HG03378 (cell line): ENCODE measurements around the gene TMEM26.

Experiments
- ATAC-seq: cut with Tn5 transposase; IDR thresholded peaks from one replicate; pipeline ENCODE4 v1.9.1; 2021; ENCODE audit warnings: mild to moderate bottlenecking, moderate library complexity; ENCODE audit not compliant: unreplicated experiment

TMEM26 gene

DNA sequence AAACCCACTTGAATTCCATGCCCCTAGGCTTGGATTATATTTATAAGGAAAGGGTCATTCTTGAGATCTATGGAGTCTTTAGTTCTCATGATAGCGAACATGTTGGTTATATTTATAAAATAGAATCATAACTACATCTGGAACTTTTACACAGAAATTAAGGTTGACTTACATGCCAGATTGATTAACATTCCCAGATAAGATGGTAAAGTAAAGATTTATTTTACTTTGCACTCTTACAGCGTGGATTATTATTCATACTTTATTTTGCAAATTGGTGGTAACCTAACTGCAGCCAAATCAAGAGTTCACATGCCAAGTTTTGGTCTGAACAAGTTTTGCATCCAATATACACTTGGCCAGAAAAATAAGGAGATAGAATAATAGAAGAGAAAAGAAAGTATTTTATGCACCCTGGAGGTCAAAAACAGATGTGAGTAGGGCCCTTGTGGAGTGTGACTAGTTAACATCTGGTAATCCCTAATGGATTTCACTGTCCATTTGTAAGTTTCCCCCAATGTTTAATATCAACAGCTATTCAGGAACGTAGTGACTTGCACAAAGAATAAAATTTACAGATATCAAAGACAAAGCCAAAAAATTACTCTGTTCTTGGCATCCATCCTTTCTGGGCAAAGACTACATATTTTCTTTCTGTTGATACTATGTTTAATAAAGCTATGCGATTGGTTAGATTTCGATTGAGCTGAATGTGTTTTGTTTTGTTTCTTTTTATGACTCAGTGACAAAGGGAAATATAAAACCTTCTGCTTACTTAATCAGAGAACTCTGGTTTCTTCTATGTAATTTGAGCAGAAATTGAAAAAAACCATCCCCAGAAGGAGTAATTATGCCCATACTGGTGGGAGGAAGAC, 10.1 kb upstream of the TMEM26 start:
- ATAC-seq: no peak

DNA sequence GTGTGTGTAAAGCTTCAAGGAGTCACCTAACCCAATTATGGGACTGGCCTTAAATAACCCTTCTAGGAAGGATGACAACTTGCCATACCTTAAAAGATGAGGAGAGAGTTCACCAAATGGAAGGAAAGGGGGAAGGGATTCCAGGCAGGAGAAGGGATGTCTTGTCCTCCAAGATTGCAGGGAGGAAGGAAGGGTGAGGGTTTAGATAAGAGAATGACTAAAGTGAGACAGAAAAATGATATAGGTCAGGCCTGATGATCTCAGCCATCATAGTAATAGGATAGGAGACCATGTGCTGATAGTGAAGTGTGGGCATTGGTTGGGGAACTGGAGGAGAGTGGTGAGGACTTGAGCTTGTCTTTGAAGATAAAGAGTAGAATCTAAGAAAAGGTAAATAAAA, 7.7 kb upstream of the TMEM26 start:
- ATAC-seq: no peak

DNA sequence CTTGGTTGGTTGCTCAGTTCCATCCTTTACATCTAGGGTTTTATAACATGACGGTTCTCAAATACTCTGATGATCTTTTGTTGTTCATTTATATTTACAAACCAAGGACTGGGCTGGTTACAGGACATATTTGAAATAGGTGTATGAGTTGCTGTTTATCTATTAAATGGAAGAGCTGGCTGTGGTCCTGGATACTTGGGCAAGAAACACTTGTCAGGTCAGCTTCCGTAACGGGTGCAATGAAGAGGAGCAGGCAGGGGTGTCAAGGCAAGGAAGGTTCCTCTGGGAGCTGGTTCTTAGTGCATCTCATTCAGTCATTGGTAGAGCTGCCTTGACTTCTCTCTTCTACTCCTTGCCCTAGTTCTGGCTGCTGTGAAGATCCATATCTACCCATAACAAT, 4.8 kb upstream of the TMEM26 start:
- ATAC-seq: no peak

DNA sequence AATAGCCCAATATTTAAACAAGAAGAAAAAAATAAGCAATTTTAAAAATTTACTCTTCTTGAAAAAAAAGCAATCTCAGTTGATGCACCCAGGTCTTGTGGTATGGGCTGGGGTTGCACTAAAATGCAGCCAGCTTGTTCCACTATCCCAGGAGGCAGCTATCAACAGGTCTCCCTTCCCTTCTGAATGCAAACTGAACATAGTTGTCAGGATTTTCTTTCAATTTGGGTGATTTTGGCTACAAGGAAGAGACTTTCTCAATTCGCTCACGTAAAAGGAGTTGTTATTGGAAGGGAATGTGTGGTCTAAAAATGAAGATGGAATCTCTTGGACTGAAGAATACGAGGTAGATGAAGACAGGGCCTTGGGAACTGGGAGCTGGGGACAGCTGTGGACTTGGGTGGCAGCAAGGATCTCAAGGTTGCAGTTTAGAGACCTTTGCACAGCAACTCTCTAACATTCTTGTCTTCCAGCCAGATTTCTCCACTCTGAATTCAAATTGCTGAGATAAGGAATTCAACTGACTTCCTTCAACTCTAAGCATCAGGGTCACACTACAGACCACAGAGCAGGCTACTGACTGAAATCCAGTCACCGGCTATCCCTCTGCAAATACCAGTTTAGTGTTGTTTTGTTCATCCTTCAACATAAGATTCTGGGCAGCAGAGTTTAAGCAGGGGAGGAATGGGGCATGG, 3.1 kb upstream of the TMEM26 start:
- ATAC-seq: no peak

DNA sequence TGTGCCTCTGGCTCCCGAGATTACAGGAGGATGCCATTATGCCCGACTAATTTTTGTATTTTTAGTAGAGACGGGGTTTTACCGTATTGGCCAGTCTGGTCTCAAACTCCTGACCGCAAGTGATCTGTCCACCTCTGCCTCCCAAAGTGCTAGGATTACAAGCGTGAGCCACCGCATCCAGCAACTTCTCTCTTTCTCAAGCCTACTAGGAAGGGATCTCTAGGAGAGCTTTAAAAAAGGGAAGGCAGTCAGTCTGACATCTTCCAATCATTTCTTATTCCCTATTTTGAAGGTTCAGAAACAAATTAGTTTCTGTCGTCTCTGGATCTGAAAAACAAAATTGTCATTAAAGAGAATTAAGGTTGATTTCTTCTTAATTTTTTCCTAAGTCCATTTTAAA, 2.5 kb upstream of the TMEM26 start:
- no peak for ATAC-seq

DNA sequence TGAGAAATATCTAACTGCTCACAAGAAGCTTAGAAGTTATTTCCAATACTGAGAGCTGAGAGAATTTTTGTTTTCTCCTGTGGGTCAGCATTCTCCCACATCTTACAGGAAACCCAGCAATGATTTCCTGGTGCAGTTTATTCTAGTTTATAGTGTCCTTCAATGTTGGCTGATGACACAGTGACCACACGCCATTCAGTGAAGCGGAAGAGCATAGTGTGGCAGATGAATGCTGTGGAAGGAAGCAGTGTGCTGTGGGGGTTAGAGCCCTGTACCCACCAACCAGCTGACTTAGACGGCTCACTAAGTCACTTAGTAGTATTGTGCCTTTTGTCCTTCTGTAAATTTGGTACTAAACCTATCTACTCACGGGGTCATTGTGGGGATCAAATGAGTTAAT, 1.4 kb upstream of the TMEM26 start:
- no peak for ATAC-seq

DNA sequence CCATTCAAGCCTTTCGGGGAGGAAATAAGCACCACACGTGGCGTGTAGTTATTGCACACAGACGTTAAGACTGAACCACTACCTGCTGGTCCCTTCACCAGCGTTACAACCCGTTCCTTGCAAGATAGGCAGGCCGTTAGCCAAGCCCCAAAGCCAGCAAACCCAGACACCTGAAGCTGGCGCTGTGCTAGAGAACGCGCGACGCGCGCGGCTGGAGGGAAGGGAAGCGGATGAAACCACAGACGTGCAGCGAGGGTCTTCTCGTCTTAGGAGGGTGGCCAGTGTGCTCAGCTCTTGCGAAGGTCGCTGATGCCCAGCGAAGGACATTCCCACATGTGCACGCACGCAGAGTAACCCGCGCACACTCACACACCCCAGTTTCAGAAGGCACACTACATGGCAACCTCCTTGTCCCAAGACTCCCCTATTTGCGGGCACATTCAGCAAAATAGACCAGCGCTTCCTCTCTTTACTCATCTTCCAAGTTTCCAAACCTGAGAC, 980 bp downstream of the TMEM26 start:
- ATAC-seq: no peak

DNA sequence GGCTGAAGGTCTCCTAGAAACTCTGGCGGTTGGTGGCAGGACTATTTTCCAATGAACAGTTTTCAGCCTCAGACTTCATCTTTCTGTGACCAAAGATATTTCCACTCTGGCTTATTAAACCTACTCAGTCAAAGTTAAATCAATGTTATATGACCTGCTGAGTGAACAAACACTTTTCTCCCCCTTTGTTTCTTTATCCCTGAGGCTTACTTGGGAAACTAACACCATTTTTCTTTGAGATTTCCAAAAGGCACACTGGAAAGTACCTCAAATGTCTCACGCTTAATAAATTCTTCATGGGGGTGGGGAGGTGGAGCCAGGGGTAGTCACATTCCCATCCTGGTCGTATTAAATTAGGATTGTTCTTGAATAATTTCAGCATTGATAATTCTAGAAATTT, 1.8 kb downstream of the TMEM26 start:
- no peak for ATAC-seq

DNA sequence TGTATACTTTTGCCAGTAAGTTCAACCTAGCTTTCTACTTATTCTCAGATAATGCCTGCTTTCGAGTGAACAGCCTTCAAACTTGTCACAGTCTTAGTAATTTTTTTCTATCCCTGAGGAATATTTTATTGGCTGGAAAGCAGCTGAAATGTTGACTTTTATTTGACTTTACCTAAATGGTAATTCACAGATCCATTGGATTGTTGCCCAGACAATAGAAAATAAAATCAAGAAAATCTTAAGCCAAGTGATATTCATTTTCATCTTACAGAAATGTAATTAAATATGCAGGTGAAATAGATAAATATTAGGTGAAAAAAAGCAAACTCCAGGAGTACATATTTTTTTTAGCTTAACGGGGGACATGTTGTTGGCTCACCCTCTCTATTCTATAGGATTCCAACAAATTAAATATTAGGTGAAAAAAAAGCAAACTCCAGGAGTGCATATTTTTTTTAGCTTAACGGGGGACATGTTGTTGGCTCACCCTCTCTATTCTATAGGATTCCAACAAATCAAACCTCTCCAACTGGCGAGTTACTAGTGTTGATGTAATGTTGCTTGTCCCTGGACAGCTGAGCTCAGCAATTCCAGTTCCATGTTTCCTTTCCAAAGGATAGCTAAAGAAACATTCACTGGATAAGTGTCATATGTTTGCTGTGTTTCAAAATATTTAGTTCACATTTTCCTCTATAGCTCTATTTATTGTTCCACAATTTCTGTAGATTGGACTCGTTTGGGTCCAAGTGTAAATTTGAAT, 4.2 kb downstream of the TMEM26 start:
- no peak for ATAC-seq

DNA sequence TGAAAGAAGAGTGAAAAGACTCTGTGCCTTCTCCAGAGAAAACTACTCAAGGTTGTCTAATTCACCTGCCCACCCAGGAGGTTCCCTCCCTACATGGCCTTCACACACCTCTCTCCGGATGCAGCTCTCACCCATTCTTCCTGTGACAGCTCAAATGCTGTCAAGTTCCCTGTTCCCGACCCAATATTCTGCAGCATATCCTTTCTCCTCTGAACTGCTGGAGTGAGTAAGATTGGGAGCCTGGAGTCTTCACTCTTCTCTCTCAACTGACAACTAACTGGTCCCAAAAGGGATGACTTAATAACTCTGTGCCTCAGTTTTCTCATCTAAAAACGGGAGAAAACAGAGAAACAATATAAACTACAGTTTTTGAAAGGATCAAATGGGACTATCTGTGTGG, 5.1 kb downstream of the TMEM26 start:
- ATAC-seq: no peak

DNA sequence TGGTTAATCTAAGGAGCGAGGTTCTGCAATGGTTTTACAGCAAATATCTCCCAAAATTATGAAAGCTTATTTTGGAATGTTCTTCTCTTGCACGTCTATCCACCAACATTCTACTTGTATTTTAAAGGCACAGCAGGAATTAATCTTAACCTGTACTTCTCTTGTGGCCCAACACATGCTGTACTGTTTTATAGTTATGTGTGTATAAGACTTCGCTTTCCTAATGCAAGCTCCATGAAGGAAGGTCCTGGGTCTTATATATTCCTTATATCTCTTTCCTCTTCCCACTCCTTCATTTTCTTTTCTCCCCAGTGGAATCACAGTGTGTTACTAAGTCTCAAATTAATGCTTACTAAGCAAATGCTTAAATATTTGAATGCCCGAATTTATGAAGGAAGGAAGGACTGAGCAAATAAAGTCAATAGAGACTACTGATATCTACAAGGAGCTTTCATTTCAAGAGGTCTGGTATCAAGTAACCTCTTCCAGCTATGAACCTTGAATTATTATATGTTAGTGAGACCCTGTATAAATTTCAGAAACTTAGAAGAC, 14.0 kb downstream of the TMEM26 start:
- ATAC-seq: no peak

DNA sequence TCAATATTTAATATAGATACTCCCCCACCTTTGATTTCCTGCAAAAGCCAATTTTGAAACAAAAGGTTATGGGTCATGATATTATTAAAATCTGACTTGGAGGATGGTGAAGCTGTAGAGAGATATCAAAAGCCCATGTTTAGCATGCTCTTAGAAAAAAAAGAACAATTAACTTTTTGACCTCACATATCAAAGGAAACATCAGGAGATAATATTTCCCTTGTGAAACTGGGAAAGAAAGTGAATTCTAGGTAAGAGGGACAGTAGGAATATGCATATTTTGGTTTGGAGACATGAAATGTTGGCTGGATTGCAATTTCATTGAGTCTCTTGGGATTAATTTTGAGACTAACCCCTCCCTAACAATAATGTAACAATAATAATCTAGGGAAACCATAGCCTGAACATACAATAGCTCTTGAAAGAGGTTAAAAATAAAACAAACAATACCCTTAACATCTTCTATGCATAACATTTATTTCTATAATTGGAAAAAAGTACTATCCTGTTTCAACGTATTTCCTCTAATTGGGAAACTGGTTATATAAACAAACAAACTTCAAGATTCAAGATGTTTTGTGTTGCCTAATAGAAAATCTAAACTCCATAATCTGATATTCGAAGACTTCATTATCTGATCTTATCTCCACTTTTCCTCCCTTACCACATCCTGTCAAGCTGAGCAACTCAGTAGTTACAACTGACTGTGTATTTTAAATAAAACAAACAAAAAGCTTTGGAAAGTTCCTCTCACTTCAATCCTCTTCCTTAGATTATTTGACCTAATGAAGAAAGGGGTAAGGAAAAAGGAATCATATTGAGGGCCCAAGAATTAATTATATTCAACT, 14.8 kb downstream of the TMEM26 start:
- ATAC-seq: no peak

DNA sequence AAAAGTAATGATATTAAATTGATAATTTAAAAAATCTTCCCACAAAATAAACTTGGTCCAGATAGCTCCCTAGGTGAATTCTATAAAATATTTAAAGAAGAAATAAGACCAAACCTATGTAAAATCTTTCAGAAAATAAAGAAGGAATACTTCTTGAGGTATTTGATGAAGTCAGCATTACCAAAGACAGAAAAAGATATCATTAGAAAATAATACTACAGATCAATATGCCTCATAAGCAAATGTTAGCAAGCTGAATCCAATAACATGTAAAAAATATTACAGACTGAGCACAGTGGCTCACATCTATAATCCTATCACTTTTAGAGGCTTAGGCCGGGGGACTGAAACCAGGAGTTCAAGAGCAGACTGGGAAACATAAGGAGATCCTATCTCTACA, 30.0 kb downstream of the TMEM26 start:
- ATAC-seq: no peak

DNA sequence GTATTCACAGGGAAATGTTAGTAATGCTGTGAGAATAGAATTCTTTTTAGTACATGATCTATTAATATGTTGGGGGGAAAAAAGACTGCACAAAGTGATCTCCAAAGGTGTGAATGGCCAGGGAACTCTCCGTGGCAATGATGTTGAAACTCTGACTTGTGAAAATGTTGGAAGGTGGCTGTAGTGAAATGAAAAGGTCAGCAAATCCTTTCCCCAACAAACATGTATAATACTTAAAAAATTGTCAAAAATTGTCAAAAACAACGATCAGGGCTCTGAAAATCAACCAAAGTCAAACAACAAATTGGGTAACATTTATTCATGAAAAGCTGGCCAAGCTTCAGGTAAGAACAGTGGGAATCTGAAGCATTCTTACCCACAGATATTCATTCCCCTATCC, 35.5 kb downstream of the TMEM26 start:
- ATAC-seq: no peak

DNA sequence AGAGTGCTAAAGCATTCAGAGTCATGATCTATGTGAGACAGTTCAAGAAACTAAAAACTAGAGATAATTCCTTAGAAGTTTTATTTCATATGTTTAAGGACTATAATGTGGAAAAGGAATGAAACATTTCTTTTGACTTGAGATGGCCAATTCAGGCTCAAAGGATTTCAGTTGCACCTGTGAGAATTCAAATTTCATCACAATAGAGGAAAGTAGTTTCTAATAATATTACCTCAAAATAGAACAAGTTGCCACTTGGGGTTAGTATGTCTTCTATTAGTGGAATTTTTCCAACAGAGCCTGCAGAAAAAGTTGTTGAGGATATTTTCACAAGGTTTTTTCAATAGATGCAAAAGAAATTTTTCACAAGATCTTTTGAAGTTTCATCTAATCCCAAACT, 37.4 kb downstream of the TMEM26 start:
- no peak for ATAC-seq

DNA sequence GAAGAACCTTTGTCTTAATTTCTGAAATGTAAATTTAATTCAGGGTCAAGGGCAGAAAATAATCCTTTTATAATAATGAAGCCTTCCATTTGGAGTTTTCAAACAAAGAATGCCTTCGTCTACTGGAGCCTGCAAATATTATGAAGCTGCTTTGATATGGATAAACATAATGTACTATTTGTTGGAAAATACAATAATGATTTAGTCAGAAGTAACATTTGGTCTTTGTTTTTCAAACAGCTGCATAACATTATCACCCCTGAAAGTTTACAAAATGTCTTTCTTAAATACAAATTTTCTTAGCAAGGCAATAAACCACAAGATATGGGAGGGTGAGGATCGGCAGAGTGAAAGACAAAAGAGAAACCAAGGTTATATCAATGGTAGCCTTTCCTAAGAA, 41.5 kb downstream of the TMEM26 start:
- ATAC-seq: no peak

DNA sequence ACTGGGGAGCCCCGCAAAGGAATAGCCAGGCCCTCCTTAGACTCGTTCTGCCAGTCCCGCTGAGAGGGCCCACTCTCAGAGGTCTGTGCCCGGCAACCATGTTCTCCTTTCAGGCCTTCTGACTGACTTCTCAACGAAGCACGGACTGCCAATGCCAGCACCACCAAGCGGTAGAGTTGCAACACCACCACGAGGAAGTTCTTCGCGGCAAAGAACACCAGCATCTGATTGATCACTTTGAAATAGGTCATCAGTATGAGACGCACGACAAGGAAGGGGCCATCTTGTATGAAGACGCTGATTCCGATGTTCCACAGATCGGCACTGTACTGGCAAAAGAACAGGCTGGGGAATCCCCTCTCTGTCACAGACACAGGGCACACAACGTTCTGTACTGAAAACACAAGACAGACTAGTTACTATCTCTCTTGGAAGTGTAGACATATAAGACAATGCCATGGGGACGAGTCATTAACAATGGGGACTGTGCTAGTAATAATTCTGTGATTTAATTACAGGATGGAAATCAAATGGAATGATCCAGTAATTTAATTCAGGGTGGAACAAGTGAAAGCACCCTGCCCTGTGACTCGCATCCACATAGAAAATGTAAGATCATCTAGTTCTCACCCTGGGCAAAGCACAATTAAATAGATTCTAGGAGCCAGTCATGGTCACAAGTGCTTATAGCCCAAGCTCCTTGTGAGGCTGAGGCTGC, 42.7 kb downstream of the TMEM26 start:
- ATAC-seq: no peak

DNA sequence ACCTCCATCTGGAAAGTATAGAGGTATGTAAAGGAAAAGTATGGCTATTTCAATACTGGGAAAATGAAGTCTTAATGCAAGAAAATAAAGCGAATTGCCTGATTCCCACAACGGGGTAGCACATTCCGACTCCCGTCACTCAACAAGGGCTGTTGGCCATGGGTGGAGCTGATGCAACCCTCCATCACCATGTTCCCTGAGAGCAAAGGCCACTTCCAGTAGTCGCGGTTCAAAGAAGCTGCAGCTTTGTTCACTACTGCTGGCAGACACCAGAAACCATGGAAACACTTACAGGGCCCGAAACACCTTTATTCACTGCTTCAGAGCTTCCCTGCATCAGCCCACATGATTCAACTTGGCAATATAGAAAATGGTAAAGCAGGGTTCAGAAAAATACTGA, 44.0 kb downstream of the TMEM26 start:
- ATAC-seq: no peak

DNA sequence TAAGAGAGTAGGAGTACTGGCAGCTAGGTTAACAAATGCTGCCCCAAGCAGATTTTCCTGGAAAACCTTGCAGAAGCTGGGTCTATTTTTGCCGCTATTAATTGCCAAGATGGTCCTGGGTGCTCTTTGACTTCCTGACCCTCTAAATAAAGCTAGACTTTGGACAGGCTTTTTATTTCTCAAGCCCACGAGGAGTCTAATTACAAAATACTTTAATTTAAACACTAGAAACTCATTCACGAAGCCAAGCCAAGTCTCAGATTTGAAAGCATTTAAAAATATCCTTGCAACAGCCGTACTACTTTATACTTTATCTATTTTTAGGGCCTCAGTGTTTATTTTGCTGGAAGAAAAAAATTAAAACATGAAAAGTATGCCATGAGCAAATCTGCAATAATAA, 45.1 kb downstream of the TMEM26 start:
- no peak for ATAC-seq

DNA sequence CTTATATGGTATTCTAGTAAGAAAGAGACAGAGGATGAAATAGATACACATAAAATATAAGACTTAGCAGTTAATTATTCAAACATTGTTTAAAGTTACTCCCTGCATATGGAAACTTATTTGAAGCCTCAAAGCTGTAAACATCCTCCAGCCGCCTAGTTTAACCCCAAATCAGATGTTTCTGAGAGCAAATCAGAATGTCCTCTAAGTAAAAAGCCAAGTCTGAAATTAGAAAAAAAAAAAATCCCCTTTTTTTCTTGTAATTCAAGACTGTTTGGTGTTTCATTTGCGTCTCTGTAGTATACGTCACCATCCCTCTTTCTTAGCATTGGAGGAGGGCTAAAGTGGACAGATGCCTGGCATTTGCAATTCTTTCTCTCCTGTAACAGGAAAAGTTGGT, 46.4 kb downstream of the TMEM26 start:
- no peak for ATAC-seq
